Measurements from ENCODE around the gene SHROOM3.

GRCh38 chr4:76581077-76581962 lies 146.3 kb downstream of the SHROOM3 start:
- no peak for TF ChIP-seq JUND (IDR thresholded peaks at IDR 0.05)
- no peak for TF ChIP-seq CTCF (IDR thresholded peaks at IDR 0.05; ENCODE audit: low read depth, low read length, missing input control)
- TF ChIP-seq ZBTB33 (IDR thresholded peaks at IDR 0.05): no peak
- TF ChIP-seq REST (IDR thresholded peaks at IDR 0.05): no peak
- no peak for TF ChIP-seq TAF1 (conservative IDR thresholded peaks at IDR 0.05)
- no peak for TF ChIP-seq GABPA (IDR thresholded peaks at IDR 0.05 in 1 of 2, conservative IDR thresholded peaks at IDR 0.05 in 1 of 2)
- TF ChIP-seq YY1 (IDR thresholded peaks at IDR 0.05): no peak

All from liver (tissue), 3 donors.